Measurements from ENCODE around the gene TMEM150B.

TMEM150B gene

DNA sequence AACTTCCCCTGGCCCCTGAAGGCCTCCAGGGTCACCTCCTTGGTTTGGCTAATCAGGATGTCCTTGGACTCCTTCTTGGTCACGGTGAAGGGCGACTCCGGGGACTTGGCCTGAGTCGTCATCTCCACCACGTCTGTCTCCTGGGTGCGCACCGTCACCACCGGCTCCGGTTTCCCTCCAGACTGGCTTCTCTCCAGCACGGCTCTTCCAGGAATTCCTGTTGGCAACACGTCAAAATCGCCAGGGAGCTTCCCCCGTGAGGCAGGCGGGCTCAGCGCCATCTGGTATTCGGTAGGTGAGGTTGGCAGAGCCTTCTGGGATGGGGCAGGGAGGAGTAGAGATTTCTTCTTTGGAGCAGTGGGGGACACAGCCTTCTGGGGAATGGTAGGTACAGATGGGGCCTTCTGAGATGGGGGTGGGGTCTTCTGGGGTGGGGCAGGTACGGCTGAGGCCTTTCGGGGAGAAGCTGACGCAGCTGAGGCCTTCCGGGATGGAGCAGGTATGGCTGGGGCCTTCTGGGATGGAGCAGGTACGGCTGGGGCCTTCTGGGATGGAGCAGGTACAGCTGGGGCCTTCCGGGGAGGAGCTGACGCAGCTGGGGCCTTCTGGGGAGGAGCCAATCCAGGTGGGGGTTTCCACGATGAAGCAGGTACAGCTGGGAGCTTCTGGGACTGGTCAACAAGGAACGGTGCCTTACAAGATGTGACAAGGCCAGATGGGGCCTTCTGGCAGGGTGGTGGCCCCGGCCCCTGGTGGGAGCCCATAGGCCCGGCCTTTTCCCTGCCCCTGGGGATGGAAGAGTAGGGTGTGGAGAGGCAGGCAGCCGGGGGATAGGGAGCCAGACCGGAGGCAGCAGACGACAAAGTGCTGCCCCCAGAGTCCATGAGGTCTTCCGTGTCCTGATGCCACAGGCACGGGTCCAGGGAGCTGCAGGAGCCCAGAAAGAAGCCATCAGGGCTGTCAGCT is 34.1 kb upstream of the TMEM150B start:
- Histone ChIP-seq H2BK12ac (ENCODE audit: low read length in 2 of 2) (no peak overlapping the region), H3K4me2 (ENCODE audit: low read length, poor library complexity, severe bottlenecking) (no peak overlapping the region), H3K14ac (ENCODE audit: low read length in 2 of 2) (no peak overlapping the region), H3K4ac (ENCODE audit: low read depth in 1 of 2, low read length in 2 of 2) (no peak overlapping the region), H3K18ac (ENCODE audit: low read depth in 1 of 2, low read length in 2 of 2) (no peak overlapping the region), H2BK120ac (ENCODE audit: low read depth, low read length) (no peak overlapping the region), H3K9me3 (ENCODE audit: control insufficient read depth, low read length) (no peaks in the 10 kb centered on the region), H3K9ac (ENCODE audit: low read length) (no peak overlapping the region), H2AFZ (ENCODE audit: low read depth, low read length) (no peak overlapping the region), H3K4me1 (ENCODE audit: control insufficient read depth, insufficient read depth, low read depth, low read length) (peaks cover 23% of the 10 kb centered on the region), H4K91ac (ENCODE audit: low read length) (no peak overlapping the region), H3K23ac (ENCODE audit: low read length in 2 of 2) (no peak overlapping the region), H3K27ac (ENCODE audit: low read length, poor library complexity, severe bottlenecking) (no peak overlapping the region), H2BK5ac (ENCODE audit: low read depth, low read length, poor library complexity, severe bottlenecking) (no peak overlapping the region), H3K27me3 (ENCODE audit: control insufficient read depth in 1 of 2, insufficient read depth in 1 of 2, low read length in 2 of 2) (peaks cover 22 to 32% of the 10 kb centered on the region in 2 experiments), H3K79me1 (replicated peaks; ENCODE audit: low read length, poor library complexity, severe bottlenecking) (no peaks in the 10 kb centered on the region), H3K4me3 (ENCODE audit: insufficient read depth in 1 of 2, low read depth in 1 of 2, low read length in 2 of 2) (no peak overlapping the region), H3K36me3 (ENCODE audit: control insufficient read depth in 1 of 2, insufficient read depth in 2 of 2, low read depth in 1 of 2, low read length in 2 of 2) (peaks cover 0 to 3% of the 10 kb centered on the region in 2 experiments), H2BK15ac (ENCODE audit: low read depth, poor library complexity, severe bottlenecking) (no peak overlapping the region), H4K8ac (ENCODE audit: low read length) (no peak overlapping the region), H2AK5ac (ENCODE audit: low read length, severe bottlenecking) (no peak overlapping the region)
- DNase-seq: no peak
- 91% methylated on average over 31 of the region's 32 CpGs for WGBS

DNA sequence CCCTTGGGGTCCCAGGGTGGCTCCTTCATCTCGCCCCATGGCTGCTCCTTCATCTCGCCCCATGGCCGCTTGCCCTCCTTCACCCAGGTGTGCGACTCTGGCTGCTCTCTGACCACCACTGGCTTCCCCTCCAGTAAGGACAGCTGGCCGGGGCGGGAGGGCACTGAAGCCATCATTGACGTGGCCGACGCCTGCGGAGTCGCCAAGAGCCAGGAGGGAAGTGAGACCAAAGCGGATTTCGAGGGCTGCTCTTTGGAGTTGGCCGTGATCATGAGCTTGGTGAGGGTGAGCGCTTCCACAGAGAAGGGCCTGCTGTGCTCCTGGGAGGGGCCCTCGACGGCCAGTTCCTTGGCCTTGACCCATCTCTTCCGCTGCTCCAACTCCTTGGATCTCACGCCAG is 33.4 kb upstream of the TMEM150B start:
- Histone ChIP-seq H4K91ac (ENCODE audit: low read length) (no peak overlapping the region), H3K23ac (ENCODE audit: low read length in 2 of 2) (no peak overlapping the region), H3K4ac (ENCODE audit: low read depth in 1 of 2, low read length in 2 of 2) (no peak overlapping the region), H4K8ac (ENCODE audit: low read length) (no peak overlapping the region), H2BK15ac (ENCODE audit: low read depth, poor library complexity, severe bottlenecking) (no peak overlapping the region), H3K18ac (ENCODE audit: low read depth in 1 of 2, low read length in 2 of 2) (no peak overlapping the region), H2BK12ac (ENCODE audit: low read length in 2 of 2) (no peak overlapping the region), H3K36me3 (ENCODE audit: control insufficient read depth in 1 of 2, insufficient read depth in 2 of 2, low read depth in 1 of 2, low read length in 2 of 2) (peaks cover 0 to 3% of the 10 kb centered on the region in 2 experiments), H3K9me3 (ENCODE audit: control insufficient read depth, low read length) (no peaks in the 10 kb centered on the region), H2AFZ (ENCODE audit: low read depth, low read length) (no peak overlapping the region), H3K27ac (ENCODE audit: low read length, poor library complexity, severe bottlenecking) (no peak overlapping the region), H3K79me1 (replicated peaks; ENCODE audit: low read length, poor library complexity, severe bottlenecking) (no peaks in the 10 kb centered on the region), H3K14ac (ENCODE audit: low read length in 2 of 2) (no peak overlapping the region), H3K4me1 (ENCODE audit: control insufficient read depth, insufficient read depth, low read depth, low read length) (peaks cover 24% of the 10 kb centered on the region), H2AK5ac (ENCODE audit: low read length, severe bottlenecking) (no peak overlapping the region), H2BK120ac (ENCODE audit: low read depth, low read length) (no peak overlapping the region), H3K9ac (ENCODE audit: low read length) (no peak overlapping the region), H3K27me3 (ENCODE audit: control insufficient read depth in 1 of 2, insufficient read depth in 1 of 2, low read length in 2 of 2) (peaks cover 27 to 38% of the 10 kb centered on the region in 2 experiments), H2BK5ac (ENCODE audit: low read depth, low read length, poor library complexity, severe bottlenecking) (no peak overlapping the region), H3K4me3 (ENCODE audit: insufficient read depth in 1 of 2, low read depth in 1 of 2, low read length in 2 of 2) (no peak overlapping the region), H3K4me2 (ENCODE audit: low read length, poor library complexity, severe bottlenecking) (no peak overlapping the region)
- WGBS: 85% methylated on average over 19 of the region's 19 CpGs
- DNase-seq: no peak

DNA sequence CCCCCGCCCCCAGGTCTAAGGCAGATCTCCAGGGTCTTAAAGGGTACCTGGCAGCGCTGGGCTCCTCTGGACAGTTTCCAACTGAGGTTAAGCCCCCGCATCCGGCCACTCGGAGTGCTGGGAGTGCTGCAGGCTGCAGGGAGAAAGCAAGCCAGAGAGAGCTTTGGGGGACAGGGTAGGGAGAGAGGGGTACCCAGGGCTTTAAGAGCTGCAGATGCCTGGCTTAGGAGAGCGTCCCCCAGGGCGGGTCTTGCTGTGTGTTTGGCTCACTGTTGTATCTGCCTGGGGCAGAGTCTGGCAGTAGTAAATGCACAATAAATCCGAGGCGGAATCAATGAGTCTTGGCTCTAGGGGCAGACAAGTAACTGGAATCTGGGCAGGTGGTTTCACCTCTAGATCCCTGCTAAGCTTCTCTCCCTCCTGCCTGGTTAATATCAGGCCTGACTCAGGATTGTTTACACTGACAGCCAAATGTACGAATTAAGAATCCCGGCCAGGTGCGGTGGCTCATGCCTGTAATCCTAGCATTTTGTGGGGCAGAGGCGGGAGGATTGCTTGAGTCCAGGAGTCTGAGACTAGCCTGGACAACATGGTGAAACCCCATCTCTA is 30.2 kb upstream of the TMEM150B start:
- Histone ChIP-seq H3K27me3 (ENCODE audit: control insufficient read depth in 1 of 2, insufficient read depth in 1 of 2, low read length in 2 of 2) (peaks cover 49 to 68% of the 10 kb centered on the region in 2 experiments), H2BK12ac (ENCODE audit: low read length in 2 of 2) (no peak overlapping the region), H3K18ac (ENCODE audit: low read depth in 1 of 2, low read length in 2 of 2) (no peak overlapping the region), H3K27ac (ENCODE audit: low read length, poor library complexity, severe bottlenecking) (no peak overlapping the region), H3K4me2 (ENCODE audit: low read length, poor library complexity, severe bottlenecking) (no peak overlapping the region), H3K23ac (ENCODE audit: low read length in 2 of 2) (no peak overlapping the region), H4K8ac (ENCODE audit: low read length) (no peak overlapping the region), H3K4me3 (ENCODE audit: insufficient read depth in 1 of 2, low read depth in 1 of 2, low read length in 2 of 2) (no peak overlapping the region), H4K91ac (ENCODE audit: low read length) (no peak overlapping the region), H3K4me1 (ENCODE audit: control insufficient read depth, insufficient read depth, low read depth, low read length) (peaks cover 24% of the 10 kb centered on the region), H2BK15ac (ENCODE audit: low read depth, poor library complexity, severe bottlenecking) (no peak overlapping the region), H2AFZ (ENCODE audit: low read depth, low read length) (no peak overlapping the region), H2BK5ac (ENCODE audit: low read depth, low read length, poor library complexity, severe bottlenecking) (no peak overlapping the region), H2BK120ac (ENCODE audit: low read depth, low read length) (no peak overlapping the region), H3K4ac (ENCODE audit: low read depth in 1 of 2, low read length in 2 of 2) (no peak overlapping the region), H2AK5ac (ENCODE audit: low read length, severe bottlenecking) (no peak overlapping the region), H3K9me3 (ENCODE audit: control insufficient read depth, low read length) (no peaks in the 10 kb centered on the region), H3K9ac (ENCODE audit: low read length) (no peak overlapping the region), H3K36me3 (ENCODE audit: control insufficient read depth in 1 of 2, insufficient read depth in 2 of 2, low read depth in 1 of 2, low read length in 2 of 2) (peaks cover 0 to 3% of the 10 kb centered on the region in 2 experiments), H3K14ac (ENCODE audit: low read length in 2 of 2) (no peak overlapping the region), H3K79me1 (replicated peaks; ENCODE audit: low read length, poor library complexity, severe bottlenecking) (no peaks in the 10 kb centered on the region)
- WGBS: 54% methylated on average over 12 of the region's 13 CpGs
- no peak for DNase-seq

DNA sequence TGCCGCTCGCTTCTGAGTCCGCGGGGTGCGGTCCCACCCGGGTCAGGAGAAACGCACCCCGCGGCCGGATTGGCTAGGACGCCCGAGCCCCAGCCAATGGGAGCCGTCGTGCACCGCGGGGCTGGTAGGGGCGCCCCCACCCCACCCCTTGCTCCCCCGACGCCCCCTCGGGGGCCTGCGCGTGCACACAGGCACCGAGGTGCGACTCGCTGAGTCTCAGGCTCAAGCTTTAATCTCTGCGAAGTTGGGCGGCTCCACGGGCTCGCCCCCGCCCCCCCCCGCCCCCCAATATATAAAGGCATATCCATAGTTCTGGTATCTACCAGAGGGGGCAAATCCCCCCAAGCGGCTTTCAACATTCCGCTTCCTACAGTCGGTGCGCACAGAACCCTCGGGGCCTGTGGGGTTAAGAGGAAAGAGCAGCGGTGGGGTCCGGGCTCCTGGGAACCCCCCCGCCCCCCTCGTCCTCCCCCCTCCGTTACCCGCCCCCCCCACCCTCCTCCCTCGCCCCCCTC is 29.6 kb upstream of the TMEM150B start, which contains the start of gene COX6B2:
Gene COX6B2, minus strand, starts transcription at position 22 of the 515 bp plus-strand sequence. CDS start 198 bp downstream, outside the sequence.
- Histone ChIP-seq H2BK5ac (ENCODE audit: low read depth, low read length, poor library complexity, severe bottlenecking) (no peak within 1 kb of the TSS), H3K4ac (ENCODE audit: low read depth in 1 of 2, low read length in 2 of 2) (peak within 1 kb of the TSS in 1 of 2 experiments; percentile 21), H3K27ac (ENCODE audit: low read length, poor library complexity, severe bottlenecking) (no peak within 1 kb of the TSS), H2BK15ac (ENCODE audit: low read depth, poor library complexity, severe bottlenecking) (peak within 1 kb of the TSS; percentile 74), H3K9me3 (ENCODE audit: control insufficient read depth, low read length) (no peaks in the 10 kb centered on the region), H3K4me2 (ENCODE audit: low read length, poor library complexity, severe bottlenecking) (peak within 1 kb of the TSS; percentile 92), H3K4me1 (ENCODE audit: control insufficient read depth, insufficient read depth, low read depth, low read length) (peaks cover 24% of the 10 kb centered on the region), H3K9ac (ENCODE audit: low read length) (no peak within 1 kb of the TSS), H2AFZ (ENCODE audit: low read depth, low read length) (peak within 1 kb of the TSS; percentile 49), H4K91ac (ENCODE audit: low read length) (no peak within 1 kb of the TSS), H3K79me1 (replicated peaks; ENCODE audit: low read length, poor library complexity, severe bottlenecking) (no peaks in the 10 kb centered on the region), H2BK12ac (ENCODE audit: low read length in 2 of 2) (peak within 1 kb of the TSS in 1 of 2 experiments; percentile 16), H2BK120ac (ENCODE audit: low read depth, low read length) (no peak within 1 kb of the TSS), H4K8ac (ENCODE audit: low read length) (peak within 1 kb of the TSS; percentile 71), H3K4me3 (ENCODE audit: insufficient read depth in 1 of 2, low read depth in 1 of 2, low read length in 2 of 2) (peak within 1 kb of the TSS; percentile 55 to 66), H3K23ac (ENCODE audit: low read length in 2 of 2) (no peak within 1 kb of the TSS), H3K14ac (ENCODE audit: low read length in 2 of 2) (no peak within 1 kb of the TSS), H3K36me3 (ENCODE audit: control insufficient read depth in 1 of 2, insufficient read depth in 2 of 2, low read depth in 1 of 2, low read length in 2 of 2) (peaks cover 0 to 3% of the 10 kb centered on the region in 2 experiments), H3K18ac (ENCODE audit: low read depth in 1 of 2, low read length in 2 of 2) (peak within 1 kb of the TSS; percentile 85 to 87), H3K27me3 (ENCODE audit: control insufficient read depth in 1 of 2, insufficient read depth in 1 of 2, low read length in 2 of 2) (peaks cover 49 to 71% of the 10 kb centered on the region in 2 experiments), H2AK5ac (ENCODE audit: low read length, severe bottlenecking) (no peak within 1 kb of the TSS)
- DNase-seq: no peak
- WGBS: 9% methylated on average over 18 of the region's 43 CpGs
